NT2/D1 (cell line): ENCODE measurements around the gene SHTN1.

Experiments
- SUZ12 ChIP-seq: IDR thresholded peaks from 2 replicates; pipeline ENCODE4 v1.6.1; 2011; ENCODE audit not compliant: insufficient read length, insufficient read depth; ENCODE audit errors: extremely low read depth
- YY1 ChIP-seq: IDR thresholded peaks from 2 replicates; pipeline ENCODE4 v1.6.1; 2011; ENCODE audit not compliant: insufficient read length, insufficient read depth
- ZNF274 ChIP-seq: IDR thresholded peaks from 2 replicates; pipeline ENCODE4 v1.6.1; 2011; ENCODE audit warnings: mild to moderate bottlenecking, low read depth, low read length

DNA sequence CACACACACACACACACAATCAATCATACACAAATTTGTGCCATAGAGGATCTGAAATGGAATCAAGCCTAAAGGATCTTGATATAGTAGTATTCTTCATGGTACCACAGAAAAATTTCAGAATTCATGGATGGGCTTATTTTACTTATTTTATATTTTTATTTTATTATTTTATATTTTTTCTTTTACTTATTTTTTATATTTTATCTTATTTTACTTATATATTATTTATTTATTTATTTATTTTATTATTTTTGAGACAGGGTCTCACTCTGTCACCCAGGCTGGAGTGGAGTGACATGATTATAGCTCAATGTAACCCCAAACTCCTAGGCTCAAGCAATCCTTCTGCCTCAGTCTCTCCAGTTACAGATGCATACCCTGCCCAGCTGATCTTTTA lies 16.7 kb downstream of the SHTN1 start:
- TF ChIP-seq YY1 (no peak), ZNF274 (no peak), SUZ12 (no peak)
